Lung microvascular endothelial cell (primary cell): Measurements from ENCODE around the gene ACER1. TPM values are rescaled to one million over a fixed set of nuclear protein-coding genes. Genes with fewer than 3 reads are reported as not detected.
"Not testable (repeated sequence)": the region's sequence is repeated elsewhere in the genome, so short reads cannot be mapped to it uniquely, and the experiment has no call there.

Experiments used
- DNase-seq, 2 donors: peaks; one replicate each; pipeline versions ENCODE4 v3.0.0 to v3.0.0-alpha.2; 2010; ENCODE audit warnings: low read depth in 2 of 2
- total RNA-seq: library from RNA; depleted of rRNA; stranded (reverse); fragments of >200 nt; gene quantifications from 2 replicates; pipeline ENCODE4 v1.2.1, GENCODE V29; 2014

The ACER1 gene
- total RNA-seq, 1 donor from 2014 or later = not detected

- no peak for DNase-seq
These were observed 44.7 kb downstream of the ACER1 start for GRCh38 chr19:6288737-6289136.

DNA sequence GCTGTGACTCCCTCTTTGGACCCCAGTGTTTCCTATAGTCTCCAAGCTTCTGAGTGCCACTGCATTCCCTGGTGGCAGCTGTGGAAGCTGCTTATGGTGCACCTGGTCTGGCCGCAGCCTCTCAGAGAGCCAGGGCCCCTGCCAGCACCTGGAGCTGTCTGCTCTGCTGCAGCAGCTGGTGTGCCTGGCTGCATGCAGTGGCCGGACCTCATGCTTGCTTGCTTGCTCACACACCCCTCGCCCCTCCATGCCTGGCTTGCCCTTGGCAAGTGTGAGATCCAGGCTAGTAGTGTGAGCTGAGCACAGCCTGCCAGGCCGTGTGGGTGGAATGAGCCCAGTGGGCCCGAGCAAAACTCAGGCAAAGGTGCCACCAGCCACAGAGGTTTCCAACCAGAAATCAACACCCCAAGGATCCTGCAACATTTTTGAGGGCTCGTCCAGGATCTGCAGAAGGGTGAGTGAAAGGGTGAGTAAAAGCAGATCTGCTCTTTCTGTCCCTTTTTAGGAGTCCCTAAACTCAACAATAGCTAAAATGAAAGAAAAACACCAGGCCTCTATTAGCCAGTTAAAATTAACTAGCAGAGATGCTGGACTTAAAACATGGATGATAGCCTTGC lies 46.0 kb downstream of the ACER1 start:
- no peak for DNase-seq

DNA sequence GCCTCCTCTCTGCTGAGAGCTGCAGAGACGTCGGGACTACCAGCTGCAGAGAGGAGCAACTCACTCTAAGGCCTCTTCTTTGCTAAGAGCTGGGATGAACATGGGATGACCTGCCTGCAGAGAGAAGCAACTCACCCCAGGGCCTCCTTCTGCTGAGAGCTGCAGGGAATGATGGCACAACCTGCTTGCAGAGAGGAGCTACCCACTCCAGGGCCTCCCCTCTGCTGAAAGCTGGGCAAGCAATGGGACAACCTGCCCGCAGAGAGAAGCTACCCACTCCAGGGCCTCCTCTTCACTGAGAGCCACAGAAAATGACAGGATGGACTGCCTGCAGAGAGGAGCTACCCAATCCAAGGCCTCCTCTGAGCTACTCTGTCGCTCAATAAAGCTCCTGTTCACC lies 46.7 kb downstream of the ACER1 start:
- DNase-seq = no peak

GRCh38 chr19:6282393-6282792 lies 51.0 kb downstream of the ACER1 start:
- not testable (repeated sequence) for DNase-seq

GRCh38 chr19:6279931-6280591 lies 53.4 kb downstream of the ACER1 start, which contains the start of gene MLLT1:
MLLT1 (minus strand) TSS chr19:6279975; CDS start chr19:6279784, 191 bp downstream.
- peak; percentile 97 to 99 for DNase-seq

GRCh38 chr19:6279620-6279930 lies 53.8 kb downstream of the ACER1 start:
- no peak for DNase-seq

GRCh38 chr19:6278740-6279619 lies 54.4 kb downstream of the ACER1 start:
- no peak for DNase-seq

DNA sequence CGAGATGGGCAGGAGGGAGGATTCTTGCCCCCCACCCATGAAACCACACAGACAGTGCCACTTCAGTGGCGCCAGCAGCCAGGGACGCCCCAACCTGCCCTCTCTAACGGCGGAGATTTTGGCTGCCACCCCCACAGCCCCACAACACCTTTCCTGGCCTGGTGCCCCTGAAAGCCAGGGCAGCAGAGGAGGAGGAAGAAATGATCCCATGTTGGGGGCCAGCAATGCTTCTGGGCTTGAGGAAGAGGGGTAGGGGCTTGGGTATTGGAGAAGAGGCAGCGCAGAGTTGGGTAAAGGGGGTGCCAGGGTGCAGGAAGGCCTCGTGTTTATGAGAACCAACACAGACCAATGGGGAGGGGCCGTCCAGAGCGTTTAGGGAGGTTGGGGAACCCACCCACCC lies 55.4 kb downstream of the ACER1 start:
- no peak for DNase-seq

- DNase-seq = no peak
These were observed 57.0 kb downstream of the ACER1 start for GRCh38 chr19:6276447-6276846.

GRCh38 chr19:6275170-6275744 lies 58.2 kb downstream of the ACER1 start:
- DNase-seq = no peak

DNA sequence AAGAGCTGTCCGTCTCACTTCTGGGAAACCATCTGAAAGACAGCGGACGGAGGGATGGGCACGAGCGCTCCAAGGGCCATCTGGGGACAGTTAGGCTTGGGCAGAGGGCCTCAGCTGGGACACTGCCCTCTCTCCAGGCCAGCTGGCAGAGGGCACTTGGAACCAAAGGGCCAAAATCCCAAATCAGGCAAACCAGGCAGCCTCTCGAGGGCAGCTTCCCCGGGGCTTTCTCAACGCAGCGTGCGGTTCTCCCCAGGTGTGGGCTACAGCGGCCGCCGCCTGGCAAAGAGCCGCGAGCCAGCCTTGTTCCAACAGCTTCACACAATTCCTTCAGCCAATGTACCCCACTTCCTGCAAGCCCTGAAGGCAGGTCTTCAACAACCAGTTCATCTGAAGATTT lies 58.7 kb downstream of the ACER1 start:
- DNase-seq = no peak

DNA sequence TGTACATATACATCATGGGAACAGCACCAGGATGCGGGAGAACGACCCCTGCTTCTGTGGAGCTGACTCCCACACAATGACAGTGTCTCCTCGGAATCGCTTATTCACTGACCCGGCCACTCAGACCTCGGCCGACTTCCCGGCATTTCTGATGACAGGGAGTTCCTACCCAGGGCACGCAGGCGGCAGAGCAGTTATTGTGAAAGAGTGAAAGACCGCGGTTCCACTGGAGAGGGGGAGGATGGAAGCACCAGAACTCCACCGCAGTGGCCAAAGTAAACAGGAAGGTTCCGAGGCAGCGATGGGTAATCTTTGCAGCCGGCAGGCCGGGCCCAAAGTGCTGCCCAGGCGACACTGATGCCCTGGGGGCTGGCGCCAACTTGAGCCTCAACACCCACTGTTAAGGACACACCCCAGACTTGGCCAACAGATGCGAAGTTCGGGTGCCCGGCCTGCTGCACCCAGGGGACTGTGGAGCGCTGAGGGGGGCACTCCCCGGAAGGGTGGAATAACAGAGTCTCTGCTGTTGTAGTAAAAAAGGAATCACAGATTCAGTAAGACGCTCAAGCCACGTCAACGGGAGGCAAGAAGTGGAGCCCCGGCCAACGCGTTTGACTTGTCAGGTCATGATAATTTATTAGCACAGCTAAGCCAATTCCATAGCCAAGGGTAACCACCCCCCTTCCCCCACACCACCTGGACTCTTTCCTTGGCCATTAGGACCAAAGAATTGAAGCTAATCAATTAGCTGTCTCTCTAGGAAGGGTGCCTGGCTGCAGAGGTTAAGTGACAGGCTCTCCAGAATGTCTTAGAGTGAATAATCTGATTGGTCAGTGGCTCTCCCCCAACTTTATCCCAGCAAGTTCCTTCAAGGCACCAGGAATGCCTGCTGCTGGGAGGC lies 59.5 kb downstream of the ACER1 start:
- DNase-seq = peak; percentile 73 to 94

DNA sequence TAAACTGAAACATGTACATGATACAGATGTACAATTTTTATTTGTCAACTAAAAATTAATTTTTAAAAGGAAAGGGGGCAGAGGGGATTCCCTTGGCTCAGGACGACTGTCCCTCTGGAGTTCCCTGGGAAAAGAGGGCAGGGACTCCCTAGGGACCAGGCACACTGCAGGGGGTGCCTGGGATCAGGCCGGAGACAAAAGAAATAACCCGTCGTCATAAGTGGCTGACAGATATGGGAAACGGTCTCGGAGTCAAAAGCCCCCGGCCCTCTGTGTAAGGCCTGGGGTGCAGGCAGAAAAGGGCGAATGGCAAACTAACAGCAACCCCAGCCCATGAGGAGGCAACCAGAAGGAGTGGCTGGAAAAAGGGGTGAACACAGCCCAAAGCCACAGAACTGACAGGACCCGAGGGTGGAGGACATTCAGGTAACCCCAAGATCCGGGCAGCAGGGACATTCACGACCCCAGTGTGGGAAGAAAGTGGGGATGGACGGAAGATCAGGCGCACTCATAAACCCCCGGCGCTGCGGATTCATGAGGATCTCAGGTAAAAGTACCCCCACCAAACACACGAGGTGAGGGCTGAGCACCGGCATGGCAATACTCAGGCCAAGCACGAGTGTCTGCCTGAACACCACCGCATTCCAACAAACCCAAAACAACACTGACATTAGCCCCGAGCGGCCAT lies 60.4 kb downstream of the ACER1 start:
- DNase-seq = no peak

- no peak for DNase-seq
These were observed 61.0 kb downstream of the ACER1 start for GRCh38 chr19:6272411-6272791.

GRCh38 chr19:6271721-6272410 lies 61.5 kb downstream of the ACER1 start:
- peak; percentile 64 to 88 for DNase-seq

DNA sequence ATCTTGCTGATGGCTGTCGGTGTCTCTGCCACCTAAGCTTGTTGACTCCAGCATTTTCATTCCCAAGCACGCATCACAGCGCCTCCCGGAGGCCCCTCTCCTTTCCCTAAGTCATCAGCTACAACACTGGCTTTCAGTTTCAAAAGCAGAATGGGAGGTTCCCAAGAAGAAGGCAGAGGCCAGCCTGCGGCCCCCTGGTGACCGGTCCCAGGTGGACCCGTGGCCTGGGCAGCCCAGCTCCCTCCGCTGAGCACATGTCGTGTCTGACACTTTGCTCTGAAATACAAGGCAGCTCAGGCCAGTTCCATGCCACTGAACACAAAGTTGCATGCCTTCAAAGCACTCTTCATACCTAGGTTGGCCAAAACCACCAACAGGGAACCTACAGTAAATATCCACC lies 62.2 kb downstream of the ACER1 start:
- peak; percentile 54 to 66 for DNase-seq

- no peak for DNase-seq
These were observed 62.6 kb downstream of the ACER1 start for GRCh38 chr19:6270822-6271221.

- DNase-seq = no peak
These were observed 63.2 kb downstream of the ACER1 start for GRCh38 chr19:6270076-6270745.
